NCI-H187 treated with DMSO at 0.1 percent for 48 hours (cell line): ENCODE data around the gene GRIK4.
"Not testable (repeated sequence)": the region's sequence is repeated elsewhere in the genome, so short reads cannot be mapped to it uniquely, and the experiment has no call there.

Experiments
- DNase-seq: peaks from one replicate; lab custom pipeline; 2025; lab: John Stamatoyannopoulos, UW

Gene GRIK4

GRCh38 chr11:120606211-120607010 is 94.9 kb downstream of the GRIK4 start:
- no peak for DNase-seq

- no peak for DNase-seq
These were observed 96.5 kb downstream of the GRIK4 start for GRCh38 chr11:120608061-120608460.

GRCh38 chr11:120608760-120609211 is 97.2 kb downstream of the GRIK4 start:
- DNase-seq = no peak

- DNase-seq = no peak
These were observed 98.6 kb downstream of the GRIK4 start for GRCh38 chr11:120610111-120610510.

- DNase-seq = no peak
These were observed 100.0 kb downstream of the GRIK4 start for GRCh38 chr11:120611581-120611980.

- no peak for DNase-seq
These were observed 101.1 kb downstream of the GRIK4 start for GRCh38 chr11:120612513-120613263.

- DNase-seq = no peak
These were observed 102.0 kb downstream of the GRIK4 start for GRCh38 chr11:120613264-120614226.

- DNase-seq = no peak
These were observed 103.8 kb downstream of the GRIK4 start for GRCh38 chr11:120615391-120615790.

- DNase-seq = no peak
These were observed 106.9 kb downstream of the GRIK4 start for GRCh38 chr11:120618399-120618798.

GRCh38 chr11:120622189-120622875 is 110.8 kb downstream of the GRIK4 start:
- no peak for DNase-seq

- not testable (repeated sequence) for DNase-seq
These were observed 113.4 kb downstream of the GRIK4 start for GRCh38 chr11:120624992-120625391.

GRCh38 chr11:120625565-120625964 is 114.0 kb downstream of the GRIK4 start:
- DNase-seq = no peak

- no peak for DNase-seq
These were observed 115.2 kb downstream of the GRIK4 start for GRCh38 chr11:120626791-120627190.

GRCh38 chr11:120627327-120628163 is 116.0 kb downstream of the GRIK4 start:
- no peak for DNase-seq

- DNase-seq = no peak
These were observed 118.0 kb downstream of the GRIK4 start for GRCh38 chr11:120629407-120630080.

- DNase-seq = no peak
These were observed 118.6 kb downstream of the GRIK4 start for GRCh38 chr11:120630122-120630521.

- no peak for DNase-seq
These were observed 121.0 kb downstream of the GRIK4 start for GRCh38 chr11:120632579-120632978.

- DNase-seq = no peak
These were observed 122.3 kb downstream of the GRIK4 start for GRCh38 chr11:120633616-120634393.

- no peak for DNase-seq
These were observed 123.2 kb downstream of the GRIK4 start for GRCh38 chr11:120634706-120635105.
